ENCODE data around the gene CTDNEP1. TPM values are rescaled to one million over a fixed set of nuclear protein-coding genes. Genes with fewer than 3 reads are reported as not detected.

The CTDNEP1 gene
- polyA plus RNA-seq, 1 of the 3 experiments (the other 2 are of a cell fraction): 111 TPM

- no peaks in the 10 kb centered on the region for H3K4me1 ChIP-seq (ENCODE audit: control insufficient read depth in 1 of 2, insufficient read depth in 2 of 2, low read depth in 1 of 2, low read length in 1 of 2)
- peaks cover 36 to 46% of the 10 kb centered on the region in 2 experiments for H3K36me3 ChIP-seq (replicated peaks in 1 of 2; ENCODE audit: control insufficient read depth in 1 of 2, insufficient read depth in 2 of 2, low read length in 1 of 2)
- H3F3A ChIP-seq (replicated peaks; ENCODE audit: insufficient read depth): peaks cover 6% of the 10 kb centered on the region
- no peaks in the 10 kb centered on the region for H3K27me3 ChIP-seq (ENCODE audit: insufficient read depth)
- no peak overlapping the region for H2AFZ ChIP-seq (ENCODE audit: low read depth)
- H3K9me2 ChIP-seq: no peaks in the 10 kb centered on the region
- H3K79me2 ChIP-seq (ENCODE audit: insufficient read depth): no peaks in the 10 kb centered on the region
- H3K9ac ChIP-seq: no peak overlapping the region
- WGBS (ENCODE audit: low lambda C conversion rate): 93% methylated on average over 16 of the region's 22 CpGs
- no peak overlapping the region for H3K4me3 ChIP-seq (ENCODE audit: low read depth in 2 of 2, low read length in 1 of 2)
- no peak for TF ChIP-seq CTCF (IDR thresholded peaks at IDR 0.05)
- no peak for TF ChIP-seq SMC3 (IDR thresholded peaks at IDR 0.05; ENCODE audit: low read depth, low read length)
- no peak for TF ChIP-seq EP300 (IDR thresholded peaks at IDR 0.05; ENCODE audit: borderline replicate concordance in 1 of 2, low read depth in 1 of 2, low read length in 1 of 2)
- TF ChIP-seq MAX (IDR thresholded peaks at IDR 0.05; ENCODE audit: low read depth): no peak
- no peak for TF ChIP-seq CHD2 (IDR thresholded peaks at IDR 0.05; ENCODE audit: low read length, partially characterized antibody)
- TF ChIP-seq YY1 (IDR thresholded peaks at IDR 0.05; ENCODE audit: low read depth): no peak
- TF ChIP-seq ZBTB33 (IDR thresholded peaks at IDR 0.05; ENCODE audit: borderline replicate concordance, low read depth): no peak
- TF ChIP-seq POLR2AphosphoS5 (IDR thresholded peaks at IDR 0.05; ENCODE audit: low read depth, low read length): no peak
- TF ChIP-seq REST (IDR thresholded peaks at IDR 0.05; ENCODE audit: low read depth, low read length): no peak
- TF ChIP-seq MXI1 (IDR thresholded peaks at IDR 0.05; ENCODE audit: low read depth, low read length): no peak
- no peak for TF ChIP-seq RCOR1 (IDR thresholded peaks at IDR 0.05; ENCODE audit: low read length)
- TF ChIP-seq ELF1 (IDR thresholded peaks at IDR 0.05): no peak
- TF ChIP-seq FOSL2 (IDR thresholded peaks at IDR 0.05; ENCODE audit: borderline replicate concordance, low read depth): no peak
- no peak for TF ChIP-seq USF2 (IDR thresholded peaks at IDR 0.05; ENCODE audit: borderline replicate concordance, low read depth, low read length)
- TF ChIP-seq NFIC (IDR thresholded peaks at IDR 0.05; ENCODE audit: borderline replicate concordance): no peak
- TF ChIP-seq SIN3A (IDR thresholded peaks at IDR 0.05; ENCODE audit: borderline replicate concordance, low read depth, low read length): no peak
- TF ChIP-seq IRF3 (IDR thresholded peaks at IDR 0.05; ENCODE audit: low read depth, low read length): no peak
- no peak for TF ChIP-seq FOXJ3 (CRISPR knock-in tag; IDR thresholded peaks at IDR 0.05)
- H3K4me2 ChIP-seq: no peak overlapping the region
- CTCF ChIA-PET: no interaction called here
- no peak overlapping the region for H3K27ac ChIP-seq (ENCODE audit: low read depth in 2 of 2, low read length in 1 of 2)
- no peaks in the 10 kb centered on the region for H3K9me3 ChIP-seq
- H4K20me1 ChIP-seq (ENCODE audit: insufficient read depth): no peaks in the 10 kb centered on the region
- DNase-seq: no peak
- POLR2A ChIA-PET: interaction anchor here (0.6 kb wide), 1 partner anchor 18 kb away, joined by 3 read pairs; no protein-coding TSS in a partner anchor
Measured at GRCh38 chr17:7196651-7197401, 54.7 kb downstream of the CTDNEP1 start.
